ENCODE measurements around the gene WSCD1. TPM values are rescaled to one million over a fixed set of nuclear protein-coding genes. Genes with fewer than 3 reads are reported as not detected.

Gene WSCD1
- total and polyA plus RNA-seq, 2 donors (not counting 3 experiments of a cell fraction or from before 2014, with no cell fraction given): 21.5 to 49.4 TPM

- H3K9me1 ChIP-seq (replicated peaks; ENCODE audit: control insufficient read depth, extremely low read depth, insufficient read depth, low read length): no peaks in the 10 kb centered on the region
- no peak for FAIRE-seq
- H3K79me2 ChIP-seq (ENCODE audit: control insufficient read depth, insufficient read depth, low read length): no peaks in the 10 kb centered on the region
- no peak overlapping the region for H3K27ac ChIP-seq (ENCODE audit: insufficient read depth, low read depth, low read length)
- H3K4me3 ChIP-seq (replicated peaks in 1 of 3; ENCODE audit: insufficient read depth in 1 of 3, low read depth in 1 of 3, low read length in 3 of 3): no peak overlapping the region
- no peaks in the 10 kb centered on the region for H3K27me3 ChIP-seq (ENCODE audit: control insufficient read depth in 2 of 2, insufficient read depth in 2 of 2, low read length in 2 of 2)
- peaks cover 6% of the 10 kb centered on the region for H3K4me1 ChIP-seq (ENCODE audit: control insufficient read depth, extremely low read depth, insufficient read depth, low read length)
- BruUV-seq (replicated peaks): no TSS peak
- TF ChIP-seq POLR2AphosphoS5 (IDR thresholded peaks at IDR 0.05; ENCODE audit: insufficient read depth, low read depth, low read length) (no peak), POLR2A (IDR thresholded peaks at IDR 0.05; ENCODE audit: low read depth, low read length) (no peak), GATA2 (IDR thresholded peaks at IDR 0.05; ENCODE audit: insufficient read depth, insufficient read length, low read depth, low read length) (no peak), JUN (IDR thresholded peaks at IDR 0.05; ENCODE audit: borderline replicate concordance, insufficient read depth, insufficient read length, low read depth) (no peak), FOS (IDR thresholded peaks at IDR 0.05; ENCODE audit: borderline replicate concordance, insufficient read depth, low read length) (no peak), CTCF (IDR thresholded peaks at IDR 0.05; ENCODE audit: extremely low read depth in 1 of 2, insufficient read depth in 1 of 2, low read depth in 1 of 2, low read length in 2 of 2) (no peak), MAX (IDR thresholded peaks at IDR 0.05; ENCODE audit: insufficient read depth, insufficient read length) (no peak), EZH2 (IDR thresholded peaks at IDR 0.05; ENCODE audit: borderline replicate concordance, low read depth, low read length, severe bottlenecking) (no peak), MYC (IDR thresholded peaks at IDR 0.05; ENCODE audit: low read depth, low read length) (no peak)
- H4K20me1 ChIP-seq (replicated peaks; ENCODE audit: control insufficient read depth, extremely low read depth, insufficient read depth, low read length): no peaks in the 10 kb centered on the region
- ChIA-PET CTCF (no interaction called here), POLR2A (no interaction called here)
- DNase-seq (ENCODE audit: low read depth, low spot score): no peak
- H3K36me3 ChIP-seq (ENCODE audit: control insufficient read depth in 2 of 2, extremely low read depth in 1 of 2, insufficient read depth in 2 of 2, low read length in 2 of 2): peaks cover 3 to 8% of the 10 kb centered on the region in 2 experiments
- H3K9me3 ChIP-seq (replicated peaks; ENCODE audit: control insufficient read depth, insufficient read depth, low read length): no peaks in the 10 kb centered on the region
- H2AFZ ChIP-seq (ENCODE audit: low read depth, low read length): no peak overlapping the region
- H3K4me2 ChIP-seq (ENCODE audit: insufficient read depth, low read length): no peak overlapping the region
- dilution Hi-C loops (cut with MboI; ENCODE audit: extremely low pct_ligation_motif_present, low sequenced_read_pairs): no loop called here
- H3K9ac ChIP-seq (replicated peaks; ENCODE audit: extremely low read depth, insufficient read depth, low read length): no peak overlapping the region
- intact Hi-C loops (cut with micrococcal nuclease): no loop called here
Measured at GRCh38 chr17:6086603-6087400, 16.6 kb downstream of the WSCD1 start.

All from endothelial cell of umbilical vein (primary cell).